Upper lobe of right lung (tissue), 1 donor: ENCODE results near the gene GLYR1. TPM values are rescaled to one million over a fixed set of nuclear protein-coding genes. Genes with fewer than 3 reads are reported as not detected.

ENCODE experiments used
- ATAC-seq: fragments of 200-7000 bp; cut with Tn5 transposase; one replicate; pipeline ENCODE4 v1.9.1; 2020; ENCODE audit warnings: mild to moderate bottlenecking, moderate library complexity
- DNase-seq: peaks from one replicate; pipeline ENCODE4 v3.0.0-alpha.2; 2020
- H3K27ac ChIP-seq: fragments of 200-600 bp; one replicate; pipeline ENCODE4 v1.8.0; 2022
- H3K27me3 ChIP-seq: fragments of 200-600 bp; one replicate; pipeline ENCODE4 v1.8.0; 2022; ENCODE audit warnings: mild to moderate bottlenecking
- H3K36me3 ChIP-seq: fragments of 200-600 bp; one replicate; pipeline ENCODE4 v1.8.0; 2022
- H3K4me1 ChIP-seq: fragments of 200-600 bp; one replicate; pipeline ENCODE4 v1.8.0; 2022
- H3K4me3 ChIP-seq: fragments of 200-600 bp; one replicate; pipeline ENCODE4 v1.8.0; 2022; ENCODE audit warnings: mild to moderate bottlenecking
- H3K9me3 ChIP-seq: fragments of 200-600 bp; one replicate; pipeline ENCODE4 v1.8.0; 2022
- CTCF ChIP-seq: fragments of 200-600 bp; IDR thresholded peaks from one replicate; pipeline ENCODE4 v1.8.0; 2022; ENCODE audit warnings: antibody characterized with exemption
- intact Hi-C: fragments of 100-400 bp; cut with DNase I; formaldehyde crosslinking; loops from one replicate; pipeline ENCODE4 v1.11.0; 2022
- total RNA-seq: library from RNA; stranded (reverse); fragmentation: NEBNext Ultra II Directional; extraction: Animal tissue kit (Norgen Biotek cat#: 25700); gene quantifications from one replicate; pipeline ENCODE4 v1.2.1, GENCODE V29; 2021
- donor health status: DM: no; HTN: yes; CAD: no; lungs with severe emphysema.

Gene GLYR1
- total RNA-seq, 1 donor from 2014 or later: 85.7 TPM

- no peak for DNase-seq
- Histone ChIP-seq H3K4me3 (no peak overlapping the region), H3K4me1 (no peaks in the 10 kb centered on the region), H3K36me3 (no peaks in the 10 kb centered on the region), H3K9me3 (no peaks in the 10 kb centered on the region), H3K27ac (no peak overlapping the region), H3K27me3 (no peaks in the 10 kb centered on the region)
- intact Hi-C loops: no loop called here
- TF ChIP-seq CTCF: no peak
- no peak for ATAC-seq
Measured at GRCh38 chr16:4776141-4776705, 70.9 kb downstream of the GLYR1 start.

- Histone ChIP-seq H3K9me3 (no peaks in the 10 kb centered on the region), H3K27me3 (no peaks in the 10 kb centered on the region), H3K4me3 (no peak overlapping the region)
Measured at GRCh38 chr16:4775005-4775404, 72.1 kb downstream of the GLYR1 start.

GRCh38 chr16:4772351-4772750 lies 74.7 kb downstream of the GLYR1 start:
- Histone ChIP-seq H3K27me3 (no peaks in the 10 kb centered on the region), H3K4me3 (no peak overlapping the region), H3K36me3 (no peaks in the 10 kb centered on the region), H3K27ac (no peak overlapping the region), H3K9me3 (no peaks in the 10 kb centered on the region), H3K4me1 (peaks cover 14% of the 10 kb centered on the region)
- no peak for ATAC-seq
- intact Hi-C loops: no loop called here
- DNase-seq: no peak
- TF ChIP-seq CTCF: no peak

More at GRCh38 chr16:4775005-4775404, 72.1 kb downstream of the GLYR1 start:
- no peaks in the 10 kb centered on the region for H3K4me1 ChIP-seq
- intact Hi-C loops: no loop called here
- H3K36me3 ChIP-seq: no peaks in the 10 kb centered on the region
- ATAC-seq: no peak
- DNase-seq: no peak
- H3K27ac ChIP-seq: no peak overlapping the region
- no peak for TF ChIP-seq CTCF

- no peaks in the 10 kb centered on the region for H3K9me3 ChIP-seq
- ATAC-seq: no peak
- no peaks in the 10 kb centered on the region for H3K27me3 ChIP-seq
- intact Hi-C loops: no loop called here
- H3K36me3 ChIP-seq: no peaks in the 10 kb centered on the region
- no peak for TF ChIP-seq CTCF
- no peak for DNase-seq
- H3K4me1 ChIP-seq: peaks cover 15% of the 10 kb centered on the region
- H3K4me3 ChIP-seq: no peak overlapping the region
- H3K27ac ChIP-seq: no peak overlapping the region
Measured at GRCh38 chr16:4771646-4772045, 75.4 kb downstream of the GLYR1 start.

GRCh38 chr16:4769306-4769638 lies 77.8 kb downstream of the GLYR1 start:
- no peak for TF ChIP-seq CTCF
- DNase-seq (no peak), ATAC-seq (no peak)
- no peaks in the 10 kb centered on the region for H3K36me3 ChIP-seq
- H3K9me3 ChIP-seq: no peaks in the 10 kb centered on the region
- no peak overlapping the region for H3K27ac ChIP-seq
- intact Hi-C loops: no loop called here
- peaks cover 28% of the 10 kb centered on the region for H3K4me1 ChIP-seq
- no peaks in the 10 kb centered on the region for H3K27me3 ChIP-seq
- H3K4me3 ChIP-seq: peak overlapping the region; percentile 81
